Urinary bladder (tissue), 4 donors: Measurements from ENCODE around the gene OR14A2. TPM values are rescaled to one million over a fixed set of nuclear protein-coding genes. Genes with fewer than 3 reads are reported as not detected.
"Not testable (repeated sequence)": the region's sequence is repeated elsewhere in the genome, so short reads cannot be mapped to it uniquely, and the experiment has no call there.

Source experiments
- DNase-seq: peaks from one replicate; pipeline ENCODE4 v3.0.0-alpha.2; 2015; ENCODE audit errors: extremely low spot score
- H3K27ac ChIP-seq: one replicate; pipeline ENCODE4 v1.5.1; 2013; ENCODE audit warnings: low read depth, mild to moderate bottlenecking, moderate library complexity
- H3K36me3 ChIP-seq: one replicate; pipeline ENCODE4 v1.6.1; 2013; ENCODE audit warnings: mild to moderate bottlenecking, moderate library complexity; ENCODE audit not compliant: insufficient read depth
- H3K4me1 ChIP-seq: one replicate; pipeline ENCODE4 v1.6.1; 2013; ENCODE audit warnings: mild to moderate bottlenecking, moderate library complexity; ENCODE audit not compliant: insufficient read depth
- H3K4me3 ChIP-seq: one replicate; pipeline ENCODE4 v1.5.1; 2013; ENCODE audit warnings: low read depth, low read length
- WGBS: extraction: QIAGEN DNeasy Blood & Tissue Kit; methylation state at CpG from one replicate; pipeline ENCODE4 v1.1.7; 2013; 5-methylcytosine and 5-hydroxymethylcytosine counted together
- polyA plus RNA-seq: library from polyadenylated mRNA; stranded (reverse); fragments of 200-250 nt; gene quantifications from one replicate; pipeline ENCODE4 v1.2.3, GENCODE V29; 2013
- total RNA-seq: library from RNA; depleted of rRNA; stranded (reverse); fragments of >200 nt; gene quantifications from one replicate; pipeline ENCODE4 v1.2.3, GENCODE V29; 2014
- donor health status: healthy with polysubstance abuse.
- donor health status: healthy.

Gene OR14A2
- total and polyA plus RNA-seq, 2 donors: not detected

GRCh38 chr1:247713753-247714152 is 34.2 kb downstream of the OR14A2 start:
- Histone ChIP-seq H3K4me1 (no peaks in the 10 kb centered on the region), H3K36me3 (no peaks in the 10 kb centered on the region), H3K27ac (no peak overlapping the region), H3K4me3 (no peak overlapping the region)
- WGBS: 92% methylated on average over 7 of the region's 7 CpGs
- DNase-seq: no peak

DNA sequence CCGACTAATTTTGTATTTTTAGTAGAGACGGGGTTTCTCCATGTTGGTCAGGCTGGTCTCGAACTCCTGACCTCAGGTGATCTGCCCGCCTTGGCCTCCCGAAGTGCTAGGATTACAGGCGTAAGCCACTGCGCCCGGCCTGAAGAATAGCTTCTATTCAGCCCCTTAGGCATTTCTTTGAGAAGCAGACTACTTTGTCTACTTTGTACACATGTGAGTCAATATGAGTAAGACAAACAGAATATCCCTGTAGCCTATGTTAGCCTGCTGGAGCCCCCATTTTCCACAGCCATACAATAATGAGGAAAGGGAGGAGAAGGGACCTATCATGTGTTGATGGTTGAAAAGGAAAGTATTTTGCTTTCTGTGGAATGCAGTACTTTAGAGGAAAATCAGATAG is 37.3 kb downstream of the OR14A2 start:
- WGBS: 94% methylated on average over 8 of the region's 8 CpGs
- DNase-seq, H3K27ac ChIP-seq, H3K36me3 ChIP-seq, H3K4me1 ChIP-seq, H3K4me3 ChIP-seq: not testable (repeated sequence)

- DNase-seq: no peak
- 47% methylated on average over 1 of the region's 1 CpG for whole genome bisulfite sequencing
- Histone ChIP-seq H3K4me3 (no peak overlapping the region), H3K27ac (no peak overlapping the region), H3K36me3 (no peaks in the 10 kb centered on the region), H3K4me1 (no peaks in the 10 kb centered on the region)
Observed at GRCh38 chr1:247701338-247701737, 46.6 kb downstream of the OR14A2 start.

GRCh38 chr1:247681288-247681897 is 66.5 kb downstream of the OR14A2 start:
- no peaks in the 10 kb centered on the region for H3K4me1 ChIP-seq
- no peak for DNase-seq
- no peaks in the 10 kb centered on the region for H3K36me3 ChIP-seq
- no peak overlapping the region for H3K27ac ChIP-seq
- H3K4me3 ChIP-seq: no peak overlapping the region
- 28% methylated on average over 7 of the region's 7 CpGs for WGBS

DNA sequence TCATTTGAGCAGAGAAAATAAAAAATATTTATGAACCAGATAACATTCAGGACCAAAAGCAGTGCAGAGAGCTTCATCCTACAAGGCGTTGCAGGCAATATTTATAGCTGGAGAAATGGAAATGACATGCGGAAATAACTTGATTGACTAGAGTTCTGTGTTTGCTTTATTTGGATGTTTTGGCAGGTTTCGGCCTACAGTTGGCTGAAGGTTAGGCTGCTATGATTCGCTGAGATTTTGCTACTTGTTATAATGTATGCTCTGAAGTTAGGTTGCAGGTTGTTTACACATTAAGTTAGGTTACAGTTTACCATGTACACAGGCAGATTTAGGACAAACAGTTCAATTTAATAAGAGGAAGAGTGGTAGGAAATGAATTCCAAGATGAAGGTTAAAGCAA is 67.8 kb downstream of the OR14A2 start:
- H3K4me3 ChIP-seq: no peak overlapping the region
- WGBS: 83% methylated on average over 4 of the region's 4 CpGs
- no peaks in the 10 kb centered on the region for H3K36me3 ChIP-seq
- no peak overlapping the region for H3K27ac ChIP-seq
- no peak for DNase-seq
- H3K4me1 ChIP-seq: no peaks in the 10 kb centered on the region

DNA sequence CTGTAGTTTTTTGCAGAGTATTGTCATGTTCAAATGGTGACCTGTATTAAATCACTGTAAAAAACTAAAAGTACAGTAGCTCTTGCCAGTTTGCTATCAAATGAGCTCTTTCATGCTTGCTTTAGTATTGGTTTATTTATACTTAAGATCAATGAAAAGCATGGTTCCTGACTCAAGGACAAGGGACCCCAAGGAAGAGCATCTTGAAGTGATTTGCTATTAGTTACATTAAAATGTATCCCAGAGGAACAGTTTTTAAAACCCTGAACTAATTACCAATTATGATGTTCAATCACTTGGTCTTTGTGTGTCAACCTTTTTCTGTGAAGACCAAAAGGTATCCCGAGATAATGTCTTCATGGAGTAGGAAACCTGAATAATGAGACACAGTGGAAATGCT is 68.3 kb downstream of the OR14A2 start, which contains the start of gene OR13G1:
OR13G1 (minus strand) TSS at position 101 of the 400 bp plus-strand sequence. CDS start 6,698 bp downstream, outside the sequence.
- no peaks in the 10 kb centered on the region for H3K36me3 ChIP-seq
- H3K4me3 ChIP-seq: no peak within 1 kb of the TSS
- H3K4me1 ChIP-seq: no peaks in the 10 kb centered on the region
- no peak within 1 kb of the TSS for H3K27ac ChIP-seq
- DNase-seq: no peak
- 74% methylated on average over 1 of the region's 1 CpG for WGBS

Other genes with a start within 250 kb of the OR14A2 start
- 0.37 TPM for gene OR2C3, start 211.7 kb downstream of the OR14A2 start, total RNA-seq
- 0.04 TPM for gene OR2C3, start 211.7 kb downstream of the OR14A2 start, polyA plus RNA-seq
- gene GCSAML, start 199.0 kb downstream of the OR14A2 start, total RNA-seq: 1.1 TPM
- 0.42 TPM for gene GCSAML, start 199.0 kb downstream of the OR14A2 start, polyA plus RNA-seq
- gene OR2G2, start 159.8 kb downstream of the OR14A2 start, total RNA-seq: not detected
- not detected for gene OR2G2, start 159.8 kb downstream of the OR14A2 start, polyA plus RNA-seq
- not detected for gene OR2G3, start 142.6 kb downstream of the OR14A2 start, total RNA-seq
- gene OR2G3, start 142.6 kb downstream of the OR14A2 start, polyA plus RNA-seq: not detected
- not detected for gene OR13G1, start 68.4 kb downstream of the OR14A2 start, total RNA-seq
- gene OR13G1, start 68.4 kb downstream of the OR14A2 start, polyA plus RNA-seq: not detected
- not detected for gene OR6F1, start 31.5 kb downstream of the OR14A2 start, total RNA-seq
- gene OR6F1, start 31.5 kb downstream of the OR14A2 start, polyA plus RNA-seq: not detected
- not detected for gene OR14K1, start 9.5 kb downstream of the OR14A2 start, total RNA-seq
- gene OR14K1, start 9.5 kb downstream of the OR14A2 start, polyA plus RNA-seq: not detected
- gene OR1C1, start 12.4 kb upstream of the OR14A2 start, total RNA-seq: not detected
- gene OR1C1, start 12.4 kb upstream of the OR14A2 start, polyA plus RNA-seq: not detected
- not detected for gene OR14A16, start 76.0 kb upstream of the OR14A2 start, total RNA-seq
- not detected for gene OR14A16, start 76.0 kb upstream of the OR14A2 start, polyA plus RNA-seq
- gene OR11L1, start 93.8 kb upstream of the OR14A2 start, total RNA-seq: not detected
- gene OR11L1, start 93.8 kb upstream of the OR14A2 start, polyA plus RNA-seq: not detected
- gene TRIM58, start 109.0 kb upstream of the OR14A2 start, total RNA-seq: 3.1 TPM
- 0.43 TPM for gene TRIM58, start 109.0 kb upstream of the OR14A2 start, polyA plus RNA-seq
- 0.53 TPM for gene OR2W3, start 147.4 kb upstream of the OR14A2 start, total RNA-seq
- gene OR2W3, start 147.4 kb upstream of the OR14A2 start, polyA plus RNA-seq: 0.47 TPM
- not detected for gene OR2T8, start 172.1 kb upstream of the OR14A2 start, total RNA-seq
- not detected for gene OR2T8, start 172.1 kb upstream of the OR14A2 start, polyA plus RNA-seq
- gene OR2AJ1, start 176.7 kb upstream of the OR14A2 start, total RNA-seq: not detected
- gene OR2AJ1, start 176.7 kb upstream of the OR14A2 start, polyA plus RNA-seq: not detected
- gene OR2L8, start 200.7 kb upstream of the OR14A2 start, total RNA-seq: 0.53 TPM
- gene OR2L8, start 200.7 kb upstream of the OR14A2 start, polyA plus RNA-seq: not detected
- not detected for gene OR2AK2, start 217.1 kb upstream of the OR14A2 start, total RNA-seq
- not detected for gene OR2AK2, start 217.1 kb upstream of the OR14A2 start, polyA plus RNA-seq